H9 (cell line): ENCODE results near the gene PITPNM3. TPM values are rescaled to one million over a fixed set of nuclear protein-coding genes. Genes with fewer than 3 reads are reported as not detected.
A peak's percentile ranks its signal among the peaks of the same experiment; 100 is the strongest.

Experiments used
- DNase-seq: peaks from one replicate; pipeline ENCODE4 v3.0.0-alpha.2; 2017
- H2AFZ ChIP-seq: one replicate; pipeline ENCODE4 v1.6.1; 2013; ENCODE audit warnings: mild to moderate bottlenecking, low read length, control low read depth, moderate library complexity
- H2AK5ac ChIP-seq: 2 replicates; pipeline ENCODE4 v1.6.1; 2013; ENCODE audit warnings: low read length, control low read depth, mixed read lengths; ENCODE audit not compliant: insufficient read length
- H2BK120ac ChIP-seq: one replicate; pipeline ENCODE4 v1.6.1; 2013; ENCODE audit warnings: low read depth, mild to moderate bottlenecking, low read length, control low read depth, inconsistent platforms; ENCODE audit not compliant: poor library complexity, severe bottlenecking
- H2BK12ac ChIP-seq: 2 replicates; pipeline ENCODE4 v1.6.1; 2013; ENCODE audit warnings: low read length, control low read depth, mixed read lengths, low read depth; ENCODE audit not compliant: insufficient read length
- H2BK15ac ChIP-seq: 2 replicates; pipeline ENCODE4 v1.6.1; 2013; ENCODE audit warnings: low read depth, low read length, control low read depth
- H2BK20ac ChIP-seq: one replicate; pipeline ENCODE4 v1.6.1; 2013; ENCODE audit warnings: low read depth, mild to moderate bottlenecking, low read length, control low read depth, inconsistent platforms; ENCODE audit not compliant: poor library complexity, severe bottlenecking
- H2BK5ac ChIP-seq: 2 replicates; pipeline ENCODE4 v1.6.1; 2013; ENCODE audit warnings: low read length, control low read depth, mixed read lengths; ENCODE audit not compliant: insufficient read length
- H3K14ac ChIP-seq: 2 replicates; pipeline ENCODE4 v1.6.1; 2013; ENCODE audit warnings: low read length, control low read depth; ENCODE audit not compliant: insufficient read depth
- H3K18ac ChIP-seq: 2 replicates; pipeline ENCODE4 v1.6.1; 2013; ENCODE audit warnings: low read depth, mild to moderate bottlenecking, mixed read lengths, low read length, control low read depth; ENCODE audit not compliant: insufficient read length
- H3K23ac ChIP-seq: 2 replicates; pipeline ENCODE4 v1.6.1; 2013; ENCODE audit warnings: low read length, control low read depth, mixed read lengths, low read depth; ENCODE audit not compliant: insufficient read length
- H3K23me2 ChIP-seq: 2 replicates; pipeline ENCODE4 v1.6.1; 2013; ENCODE audit warnings: low read depth, mild to moderate bottlenecking, mixed read lengths, low read length, control low read depth; ENCODE audit not compliant: insufficient read length, poor library complexity, severe bottlenecking
- H3K27ac ChIP-seq: 2 replicates; pipeline ENCODE4 v1.5.1; 2013; ENCODE audit warnings: low read length, control low read depth, mixed read lengths, low read depth; ENCODE audit not compliant: insufficient read length
- H3K27me3 ChIP-seq: 2 replicates; pipeline ENCODE4 v1.6.1; 2013; ENCODE audit warnings: low read length, control low read depth, inconsistent platforms; ENCODE audit not compliant: insufficient read depth
- H3K4ac ChIP-seq: 2 replicates; pipeline ENCODE4 v1.6.1; 2013; ENCODE audit warnings: low read depth, mild to moderate bottlenecking, control low read depth, inconsistent platforms, low read length, moderate library complexity
- H3K4me1 ChIP-seq: 2 replicates; pipeline ENCODE4 v1.6.1; 2013; ENCODE audit warnings: low read length, control low read depth, inconsistent platforms; ENCODE audit not compliant: insufficient read depth
- H3K4me2 ChIP-seq: 2 replicates; pipeline ENCODE4 v1.6.1; 2013; ENCODE audit warnings: low read length, control low read depth, mixed read lengths; ENCODE audit not compliant: insufficient read length, insufficient read depth
- H3K56ac ChIP-seq: 2 replicates; pipeline ENCODE4 v1.6.1; 2013; ENCODE audit warnings: low read depth, mild to moderate bottlenecking, mixed read lengths, low read length, control low read depth; ENCODE audit not compliant: insufficient read length
- H3K79me1 ChIP-seq: 2 replicates; pipeline ENCODE4 v1.6.1; 2013; ENCODE audit warnings: low read depth, mild to moderate bottlenecking, moderate library complexity, low read length, control low read depth, inconsistent platforms; ENCODE audit not compliant: insufficient read depth, poor library complexity, severe bottlenecking
- H3K79me2 ChIP-seq: 2 replicates; pipeline ENCODE4 v1.6.1; 2013; ENCODE audit warnings: low read length, control low read depth, inconsistent platforms; ENCODE audit not compliant: insufficient read depth
- H3K9ac ChIP-seq: 2 replicates; pipeline ENCODE4 v1.6.1; 2013; ENCODE audit warnings: low read length, control low read depth, mixed read lengths; ENCODE audit not compliant: insufficient read length; ENCODE audit errors: extremely low read depth
- H3K9me3 ChIP-seq: one replicate; pipeline ENCODE4 v1.6.1; 2013; ENCODE audit warnings: low read depth, low read length, inconsistent platforms; ENCODE audit not compliant: control insufficient read depth
- H3T11ph ChIP-seq: one replicate; pipeline ENCODE4 v1.6.1; 2013; ENCODE audit warnings: mild to moderate bottlenecking, low read length, control low read depth, inconsistent platforms
- H4K20me1 ChIP-seq: one replicate; pipeline ENCODE4 v1.6.1; 2013; ENCODE audit not compliant: control insufficient read depth, insufficient read length, insufficient read depth
- H4K5ac ChIP-seq: 2 replicates; pipeline ENCODE4 v1.6.1; 2013; ENCODE audit warnings: low read depth, mild to moderate bottlenecking, mixed read lengths, low read length, control low read depth; ENCODE audit not compliant: insufficient read length
- H4K8ac ChIP-seq: replicated peaks from 2 replicates; pipeline ENCODE4 v1.6.1; 2013; ENCODE audit warnings: low read length, control low read depth, mixed read lengths, low read depth; ENCODE audit not compliant: insufficient read length
- H4K91ac ChIP-seq: 2 replicates; pipeline ENCODE4 v1.6.1; 2013; ENCODE audit warnings: low read depth, mild to moderate bottlenecking, moderate library complexity, mixed read lengths, low read length, control low read depth; ENCODE audit not compliant: insufficient read length
- H3K27ac Mint-ChIP-seq, 3 experiments: 2 replicates in 2 of 3; 3 replicates in 1 of 3; pipeline ENCODE4 v1.8.0; 2020 to 2021; ENCODE audit warnings: mixed read lengths in 3 of 3, mild to moderate bottlenecking in 1 of 3, moderate library complexity in 1 of 3
- H3K27me3 Mint-ChIP-seq: 2 replicates; pipeline ENCODE4 v1.8.0; 2021; ENCODE audit warnings: low read depth, mild to moderate bottlenecking, moderate library complexity, mixed read lengths
- H3K36me3 Mint-ChIP-seq, 3 experiments: 2 replicates in 2 of 3; 3 replicates in 1 of 3; pipeline ENCODE4 v1.8.0; 2020 to 2021; ENCODE audit warnings: low read depth in 3 of 3, mixed read lengths in 3 of 3; ENCODE audit not compliant: insufficient read depth in 1 of 3
- H3K4me1 Mint-ChIP-seq, 2 experiments: 2 replicates each; pipeline ENCODE4 v1.8.0; 2020; ENCODE audit warnings: mixed read lengths in 2 of 2
- H3K4me3 Mint-ChIP-seq, 2 experiments: 2 replicates in 1 of 2; 3 replicates in 1 of 2; pipeline ENCODE4 v1.8.0; 2020 to 2021; ENCODE audit warnings: mild to moderate bottlenecking in 2 of 2, mixed read lengths in 2 of 2, moderate library complexity in 1 of 2
- H3K9me3 Mint-ChIP-seq, 2 experiments: 2 replicates in 1 of 2; 3 replicates in 1 of 2; pipeline ENCODE4 v1.8.0; 2020; ENCODE audit warnings: mild to moderate bottlenecking in 2 of 2, mixed read lengths in 2 of 2, moderate library complexity in 1 of 2
- CTCF ChIP-seq: fragments of 200-600 bp; sonication (generic); conservative IDR thresholded peaks from 3 replicates; pipeline ENCODE4 v1.8.0; 2021; ENCODE audit warnings: antibody characterized with exemption, mild to moderate bottlenecking
- WGBS: extraction: QIAGEN DNeasy Blood & Tissue Kit; methylation state at CpG from one replicate; pipeline ENCODE4 v1.1.7; 2013; ENCODE audit warnings: missing lambda C conversion rate, low lambda C conversion rate, mixed read lengths; ENCODE audit not compliant: insufficient read length; ENCODE audit errors: extremely low coverage; 5-methylcytosine and 5-hydroxymethylcytosine counted together
- total RNA-seq: library from RNA; stranded (reverse); gene quantifications from 2 replicates; pipeline ENCODE4 v1.2.1, GENCODE V29; 2021

Gene PITPNM3
- total RNA-seq, 1 experiment from 2014 or later, result 3.4 TPM

- Mint-ChIP-seq H3K36me3 (peaks cover 24 to 59% (median 37%) of the 10 kb centered on the region in 3 experiments), H3K4me3 (peak within 1 kb of the TSS; percentile 94 to 98), H3K9me3 (peaks cover 9 to 19% of the 10 kb centered on the region in 2 experiments), H3K27ac (peak within 1 kb of the TSS; percentile 95 to 97 (median 97)), H3K27me3 (no peaks in the 10 kb centered on the region; the same call in none of the 2 replicates), H3K4me1 (peaks cover 58 to 62% of the 10 kb centered on the region in 2 experiments)
- WGBS, result no CpG with 5 or more reads among the region's 62 CpGs
- DNase-seq, result peak; percentile 100
- H2BK120ac ChIP-seq, result peak within 1 kb of the TSS; percentile 7
- H3K23ac ChIP-seq, result no peak within 1 kb of the TSS
- H3K4ac ChIP-seq, result no peak within 1 kb of the TSS; the same call in 1 of the 2 replicates
- H4K20me1 ChIP-seq, result no peaks in the 10 kb centered on the region
- H3K56ac ChIP-seq, result no peak within 1 kb of the TSS
- peak within 1 kb of the TSS; percentile 87 for H3K4me2 ChIP-seq
- H2BK5ac ChIP-seq, result no peak within 1 kb of the TSS
- H2BK15ac ChIP-seq, result no peak within 1 kb of the TSS
- peak within 1 kb of the TSS; percentile 80 for H3K18ac ChIP-seq
- H2AFZ ChIP-seq, result no peak within 1 kb of the TSS
- H2BK20ac ChIP-seq, result no peak within 1 kb of the TSS
- peaks cover 16% of the 10 kb centered on the region for H3K79me1 ChIP-seq
- peak within 1 kb of the TSS; percentile 60 for H3K27ac ChIP-seq
- no peak for TF ChIP-seq CTCF
- no peaks in the 10 kb centered on the region for H3K27me3 ChIP-seq
- H3K9me3 ChIP-seq, result no peaks in the 10 kb centered on the region
- no peak within 1 kb of the TSS for H4K8ac ChIP-seq
- peaks cover 11% of the 10 kb centered on the region for H3K23me2 ChIP-seq
- H3K14ac ChIP-seq, result peak within 1 kb of the TSS; percentile 64
- no peak within 1 kb of the TSS for H4K91ac ChIP-seq
- H3K9ac ChIP-seq, result peak within 1 kb of the TSS; percentile 81
- H2AK5ac ChIP-seq, result no peak within 1 kb of the TSS
- H3T11ph ChIP-seq, result no peak within 1 kb of the TSS
- no peak within 1 kb of the TSS for H4K5ac ChIP-seq
- no peak within 1 kb of the TSS for H2BK12ac ChIP-seq
- H3K79me2 ChIP-seq, result no peaks in the 10 kb centered on the region; the same call in 1 of the 2 replicates
- H3K4me1 ChIP-seq, result peaks cover 12% of the 10 kb centered on the region
Observed at GRCh38 chr17:6443692-6444570, 112.4 kb downstream of the PITPNM3 start, which contains the start of gene PIMREG. TSS of gene PIMREG (plus strand) at chr17:6444455. CDS start at chr17:6445111, 656 bp downstream.
